22Rv1 (cell line): Measurements from ENCODE around the gene MISP.

Experiments
- ZFX ChIP-seq: fragments of 450-650 bp; IDR thresholded peaks from 2 replicates; pipeline ENCODE4 v1.6.1; 2017; ENCODE audit warnings: antibody characterized with exemption, borderline replicate concordance
- TF ChIP-seq, protein P1 (sequence below): fragments of 450-650 bp; IDR thresholded peaks from 2 replicates; pipeline ENCODE4 v1.5.1; 2017; ENCODE audit warnings: mild to moderate bottlenecking

- TF ChIP-seq, protein P1, sequence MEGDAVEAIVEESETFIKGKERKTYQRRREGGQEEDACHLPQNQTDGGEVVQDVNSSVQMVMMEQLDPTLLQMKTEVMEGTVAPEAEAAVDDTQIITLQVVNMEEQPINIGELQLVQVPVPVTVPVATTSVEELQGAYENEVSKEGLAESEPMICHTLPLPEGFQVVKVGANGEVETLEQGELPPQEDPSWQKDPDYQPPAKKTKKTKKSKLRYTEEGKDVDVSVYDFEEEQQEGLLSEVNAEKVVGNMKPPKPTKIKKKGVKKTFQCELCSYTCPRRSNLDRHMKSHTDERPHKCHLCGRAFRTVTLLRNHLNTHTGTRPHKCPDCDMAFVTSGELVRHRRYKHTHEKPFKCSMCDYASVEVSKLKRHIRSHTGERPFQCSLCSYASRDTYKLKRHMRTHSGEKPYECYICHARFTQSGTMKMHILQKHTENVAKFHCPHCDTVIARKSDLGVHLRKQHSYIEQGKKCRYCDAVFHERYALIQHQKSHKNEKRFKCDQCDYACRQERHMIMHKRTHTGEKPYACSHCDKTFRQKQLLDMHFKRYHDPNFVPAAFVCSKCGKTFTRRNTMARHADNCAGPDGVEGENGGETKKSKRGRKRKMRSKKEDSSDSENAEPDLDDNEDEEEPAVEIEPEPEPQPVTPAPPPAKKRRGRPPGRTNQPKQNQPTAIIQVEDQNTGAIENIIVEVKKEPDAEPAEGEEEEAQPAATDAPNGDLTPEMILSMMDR = no peak
- TF ChIP-seq ZFX = no peak
Observed at GRCh38 chr19:765179-765738, 14.3 kb downstream of the MISP start.
